GM19035 (cell line): ENCODE measurements around the gene CAMKK2.
"Not testable (repeated sequence)": the region's sequence is repeated elsewhere in the genome, so short reads cannot be mapped to it uniquely, and the experiment has no call there.

Experiments used
- ATAC-seq: cut with Tn5 transposase; IDR thresholded peaks from one replicate; pipeline ENCODE4 v1.9.1; 2021; ENCODE audit not compliant: unreplicated experiment

The CAMKK2 gene

GRCh38 chr12:121296618-121297434 is at the start of gene CAMKK2:
CAMKK2 (minus strand) TSS chr12:121296709; CDS start chr12:121274526, 22,183 bp downstream.
- ATAC-seq: peak; percentile 81

GRCh38 chr12:121345151-121345815 is 48.8 kb upstream of the CAMKK2 start:
- no peak for ATAC-seq

GRCh38 chr12:121344506-121344905 is 48.0 kb upstream of the CAMKK2 start:
- no peak for ATAC-seq

- no peak for ATAC-seq
These were observed 40.9 kb upstream of the CAMKK2 start for GRCh38 chr12:121337416-121337815.

GRCh38 chr12:121334513-121335343 is 38.2 kb upstream of the CAMKK2 start:
- no peak for ATAC-seq

GRCh38 chr12:121333747-121334146 is 37.2 kb upstream of the CAMKK2 start:
- no peak for ATAC-seq

GRCh38 chr12:121331248-121331647 is 34.7 kb upstream of the CAMKK2 start:
- no peak for ATAC-seq

- no peak for ATAC-seq
These were observed 34.2 kb upstream of the CAMKK2 start for GRCh38 chr12:121330692-121331091.

GRCh38 chr12:121330195-121330594 is 33.7 kb upstream of the CAMKK2 start:
- ATAC-seq: no peak

GRCh38 chr12:121328620-121329019 is 32.1 kb upstream of the CAMKK2 start:
- ATAC-seq: no peak

- no peak for ATAC-seq
These were observed 30.6 kb upstream of the CAMKK2 start for GRCh38 chr12:121326996-121327674.

- ATAC-seq: no peak
These were observed 29.4 kb upstream of the CAMKK2 start for GRCh38 chr12:121325922-121326396.

GRCh38 chr12:121323908-121324307 is 27.4 kb upstream of the CAMKK2 start:
- no peak for ATAC-seq

GRCh38 chr12:121318121-121318520 is 21.6 kb upstream of the CAMKK2 start:
- no peak for ATAC-seq

- no peak for ATAC-seq
These were observed 17.9 kb upstream of the CAMKK2 start for GRCh38 chr12:121314431-121314830.

GRCh38 chr12:121310231-121310630 is 13.7 kb upstream of the CAMKK2 start:
- ATAC-seq: not testable (repeated sequence)

GRCh38 chr12:121307397-121307796 is 10.9 kb upstream of the CAMKK2 start:
- not testable (repeated sequence) for ATAC-seq

- no peak for ATAC-seq
These were observed 7.8 kb upstream of the CAMKK2 start for GRCh38 chr12:121304306-121304705.

- ATAC-seq: no peak
These were observed 5.4 kb upstream of the CAMKK2 start for GRCh38 chr12:121301876-121302275.

- no peak for ATAC-seq
These were observed 3.7 kb upstream of the CAMKK2 start for GRCh38 chr12:121300083-121300819.
